ENCODE measurements around the gene SLC38A10.

DNA sequence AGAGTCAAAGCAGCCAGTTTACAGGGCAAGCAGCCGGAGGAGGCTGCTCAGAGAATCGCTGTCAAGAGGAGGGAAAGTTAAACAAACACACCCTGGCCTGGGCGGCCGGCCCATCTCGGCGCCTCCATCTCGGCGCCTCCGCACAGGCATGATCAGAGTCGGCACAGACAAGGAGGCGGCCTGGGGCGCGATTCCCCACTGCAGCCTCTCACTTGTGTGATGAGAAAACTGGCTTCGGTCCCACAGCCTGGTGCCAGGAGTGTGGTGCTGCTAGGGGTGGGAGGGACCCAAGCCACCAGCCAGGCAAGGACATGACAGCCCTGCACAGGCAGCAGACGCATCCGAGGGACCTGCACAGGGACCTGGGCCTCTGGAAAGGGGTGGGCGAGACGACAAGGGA, 17.7 kb downstream of the SLC38A10 start:
- TF ChIP-seq, protein P1, sequence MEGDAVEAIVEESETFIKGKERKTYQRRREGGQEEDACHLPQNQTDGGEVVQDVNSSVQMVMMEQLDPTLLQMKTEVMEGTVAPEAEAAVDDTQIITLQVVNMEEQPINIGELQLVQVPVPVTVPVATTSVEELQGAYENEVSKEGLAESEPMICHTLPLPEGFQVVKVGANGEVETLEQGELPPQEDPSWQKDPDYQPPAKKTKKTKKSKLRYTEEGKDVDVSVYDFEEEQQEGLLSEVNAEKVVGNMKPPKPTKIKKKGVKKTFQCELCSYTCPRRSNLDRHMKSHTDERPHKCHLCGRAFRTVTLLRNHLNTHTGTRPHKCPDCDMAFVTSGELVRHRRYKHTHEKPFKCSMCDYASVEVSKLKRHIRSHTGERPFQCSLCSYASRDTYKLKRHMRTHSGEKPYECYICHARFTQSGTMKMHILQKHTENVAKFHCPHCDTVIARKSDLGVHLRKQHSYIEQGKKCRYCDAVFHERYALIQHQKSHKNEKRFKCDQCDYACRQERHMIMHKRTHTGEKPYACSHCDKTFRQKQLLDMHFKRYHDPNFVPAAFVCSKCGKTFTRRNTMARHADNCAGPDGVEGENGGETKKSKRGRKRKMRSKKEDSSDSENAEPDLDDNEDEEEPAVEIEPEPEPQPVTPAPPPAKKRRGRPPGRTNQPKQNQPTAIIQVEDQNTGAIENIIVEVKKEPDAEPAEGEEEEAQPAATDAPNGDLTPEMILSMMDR (conservative IDR thresholded peaks at IDR 0.05; ENCODE audit: low read depth, low read length): no peak
- no peak for TF ChIP-seq EZH2 (IDR thresholded peaks at IDR 0.05; ENCODE audit: borderline replicate concordance, low read depth, low read length, poor library complexity, severe bottlenecking)
